ENCODE results near the gene TXNL4A.
"Not testable (repeated sequence)": the region's sequence is repeated elsewhere in the genome, so short reads cannot be mapped to it uniquely, and the experiment has no call there.

Gene TXNL4A

GRCh38 chr18:80012714-80013113 lies 24.4 kb upstream of the TXNL4A start:
- H3K27me3 ChIP-seq (ENCODE audit: control insufficient read depth, insufficient read depth, low read length) = no peaks in the 10 kb centered on the region
- H3K36me3 ChIP-seq (ENCODE audit: insufficient read depth, low read length) = no peaks in the 10 kb centered on the region
- H3K4me3 ChIP-seq (ENCODE audit: low read length) = no peak overlapping the region
- peaks cover 14% of the 10 kb centered on the region for H3K4me1 ChIP-seq (ENCODE audit: control insufficient read depth, insufficient read depth, low read length)
- no peaks in the 10 kb centered on the region for H3K9me3 ChIP-seq (replicated peaks; ENCODE audit: low read length)
- no peak overlapping the region for H3K4me2 ChIP-seq (ENCODE audit: low read length)
- no peak overlapping the region for H3K9ac ChIP-seq (ENCODE audit: low read depth, low read length)

GRCh38 chr18:80011496-80012137 lies 23.3 kb upstream of the TXNL4A start:
- not testable (repeated sequence) for H3K36me3 ChIP-seq (ENCODE audit: insufficient read depth, low read length); H3K4me2 ChIP-seq (ENCODE audit: low read length); H3K4me3 ChIP-seq (ENCODE audit: low read length); H3K27me3 ChIP-seq (ENCODE audit: control insufficient read depth, insufficient read depth, low read length); H3K9ac ChIP-seq (ENCODE audit: low read depth, low read length); H3K9me3 ChIP-seq (replicated peaks; ENCODE audit: low read length)
- H3K4me1 ChIP-seq (ENCODE audit: control insufficient read depth, insufficient read depth, low read length) = peaks cover 14% of the 10 kb centered on the region

GRCh38 chr18:80010551-80010906 lies 22.2 kb upstream of the TXNL4A start:
- Histone ChIP-seq H3K9ac (ENCODE audit: low read depth, low read length) (no peak overlapping the region), H3K4me3 (ENCODE audit: low read length) (peak overlapping the region; percentile 40), H3K4me2 (ENCODE audit: low read length) (peak overlapping the region; percentile 74), H3K36me3 (ENCODE audit: insufficient read depth, low read length) (no peaks in the 10 kb centered on the region), H3K9me3 (replicated peaks; ENCODE audit: low read length) (no peaks in the 10 kb centered on the region), H3K4me1 (ENCODE audit: control insufficient read depth, insufficient read depth, low read length) (peaks cover 14% of the 10 kb centered on the region), H3K27me3 (ENCODE audit: control insufficient read depth, insufficient read depth, low read length) (no peaks in the 10 kb centered on the region)

GRCh38 chr18:80009661-80010550 lies 21.5 kb upstream of the TXNL4A start:
- no peaks in the 10 kb centered on the region for H3K36me3 ChIP-seq (ENCODE audit: insufficient read depth, low read length)
- no peak overlapping the region for H3K9ac ChIP-seq (ENCODE audit: low read depth, low read length)
- H3K9me3 ChIP-seq (replicated peaks; ENCODE audit: low read length) = no peaks in the 10 kb centered on the region
- H3K4me1 ChIP-seq (ENCODE audit: control insufficient read depth, insufficient read depth, low read length) = peaks cover 14% of the 10 kb centered on the region
- no peaks in the 10 kb centered on the region for H3K27me3 ChIP-seq (ENCODE audit: control insufficient read depth, insufficient read depth, low read length)
- peak overlapping the region; percentile 74 for H3K4me2 ChIP-seq (ENCODE audit: low read length)
- peak overlapping the region; percentile 40 for H3K4me3 ChIP-seq (ENCODE audit: low read length)

- H3K27me3 ChIP-seq (ENCODE audit: control insufficient read depth, insufficient read depth, low read length) = no peaks in the 10 kb centered on the region
Observed at GRCh38 chr18:80006724-80007123, 18.4 kb upstream of the TXNL4A start.

GRCh38 chr18:80004600-80005342 lies 16.4 kb upstream of the TXNL4A start:
- H3K36me3 ChIP-seq (ENCODE audit: insufficient read depth, low read length) = no peaks in the 10 kb centered on the region
- no peak overlapping the region for H3K4me2 ChIP-seq (ENCODE audit: low read length)
- no peaks in the 10 kb centered on the region for H3K27me3 ChIP-seq (ENCODE audit: control insufficient read depth, insufficient read depth, low read length)
- peaks cover 3% of the 10 kb centered on the region for H3K4me1 ChIP-seq (ENCODE audit: control insufficient read depth, insufficient read depth, low read length)
- no peak overlapping the region for H3K9ac ChIP-seq (ENCODE audit: low read depth, low read length)
- H3K9me3 ChIP-seq (replicated peaks; ENCODE audit: low read length) = no peaks in the 10 kb centered on the region
- no peak overlapping the region for H3K4me3 ChIP-seq (ENCODE audit: low read length)

More at GRCh38 chr18:80006724-80007123, 18.4 kb upstream of the TXNL4A start:
- Histone ChIP-seq H3K4me2 (ENCODE audit: low read length) (no peak overlapping the region), H3K36me3 (ENCODE audit: insufficient read depth, low read length) (no peaks in the 10 kb centered on the region), H3K9me3 (replicated peaks; ENCODE audit: low read length) (no peaks in the 10 kb centered on the region), H3K4me3 (ENCODE audit: low read length) (no peak overlapping the region), H3K9ac (ENCODE audit: low read depth, low read length) (no peak overlapping the region), H3K4me1 (ENCODE audit: control insufficient read depth, insufficient read depth, low read length) (peaks cover 14% of the 10 kb centered on the region)

- Histone ChIP-seq H3K4me3 (ENCODE audit: low read length) (no peak overlapping the region), H3K4me1 (ENCODE audit: control insufficient read depth, insufficient read depth, low read length) (no peaks in the 10 kb centered on the region), H3K4me2 (ENCODE audit: low read length) (no peak overlapping the region), H3K9ac (ENCODE audit: low read depth, low read length) (no peak overlapping the region), H3K9me3 (replicated peaks; ENCODE audit: low read length) (no peaks in the 10 kb centered on the region), H3K36me3 (ENCODE audit: insufficient read depth, low read length) (no peaks in the 10 kb centered on the region), H3K27me3 (ENCODE audit: control insufficient read depth, insufficient read depth, low read length) (no peaks in the 10 kb centered on the region)
Observed at GRCh38 chr18:80002468-80002867, 14.1 kb upstream of the TXNL4A start.

GRCh38 chr18:80000877-80001276 lies 12.5 kb upstream of the TXNL4A start:
- no peaks in the 10 kb centered on the region for H3K36me3 ChIP-seq (ENCODE audit: insufficient read depth, low read length)

GRCh38 chr18:79999701-80000100 lies 11.3 kb upstream of the TXNL4A start:
- H3K9ac ChIP-seq (ENCODE audit: low read depth, low read length); H3K4me2 ChIP-seq (ENCODE audit: low read length); H3K36me3 ChIP-seq (ENCODE audit: insufficient read depth, low read length); H3K9me3 ChIP-seq (replicated peaks; ENCODE audit: low read length); H3K27me3 ChIP-seq (ENCODE audit: control insufficient read depth, insufficient read depth, low read length); H3K4me3 ChIP-seq (ENCODE audit: low read length); H3K4me1 ChIP-seq (ENCODE audit: control insufficient read depth, insufficient read depth, low read length): not testable (repeated sequence)

More at GRCh38 chr18:80000877-80001276, 12.5 kb upstream of the TXNL4A start:
- Histone ChIP-seq H3K27me3 (ENCODE audit: control insufficient read depth, insufficient read depth, low read length) (no peaks in the 10 kb centered on the region), H3K4me2 (ENCODE audit: low read length) (no peak overlapping the region), H3K4me1 (ENCODE audit: control insufficient read depth, insufficient read depth, low read length) (no peaks in the 10 kb centered on the region), H3K9ac (ENCODE audit: low read depth, low read length) (no peak overlapping the region), H3K9me3 (replicated peaks; ENCODE audit: low read length) (no peaks in the 10 kb centered on the region), H3K4me3 (ENCODE audit: low read length) (no peak overlapping the region)

GRCh38 chr18:79991494-79991893 lies 3.1 kb upstream of the TXNL4A start:
- Histone ChIP-seq H3K27me3 (ENCODE audit: control insufficient read depth, insufficient read depth, low read length) (no peaks in the 10 kb centered on the region), H3K9ac (ENCODE audit: low read depth, low read length) (no peak overlapping the region), H3K4me2 (ENCODE audit: low read length) (no peak overlapping the region), H3K4me3 (ENCODE audit: low read length) (no peak overlapping the region), H3K36me3 (ENCODE audit: insufficient read depth, low read length) (no peaks in the 10 kb centered on the region), H3K4me1 (ENCODE audit: control insufficient read depth, insufficient read depth, low read length) (peaks cover 9% of the 10 kb centered on the region), H3K9me3 (replicated peaks; ENCODE audit: low read length) (no peaks in the 10 kb centered on the region)

- H3K4me2 ChIP-seq (ENCODE audit: low read length) = peak overlapping the region; percentile 91
- no peaks in the 10 kb centered on the region for H3K9me3 ChIP-seq (replicated peaks; ENCODE audit: low read length)
- H3K9ac ChIP-seq (ENCODE audit: low read depth, low read length) = peak overlapping the region; percentile 97
- H3K36me3 ChIP-seq (ENCODE audit: insufficient read depth, low read length) = peaks cover 11% of the 10 kb centered on the region
- no peaks in the 10 kb centered on the region for H3K27me3 ChIP-seq (ENCODE audit: control insufficient read depth, insufficient read depth, low read length)
- peak overlapping the region; percentile 79 for H3K4me3 ChIP-seq (ENCODE audit: low read length)
- H3K4me1 ChIP-seq (ENCODE audit: control insufficient read depth, insufficient read depth, low read length) = peaks cover 11% of the 10 kb centered on the region
Observed at GRCh38 chr18:79989195-79989497, 783 bp upstream of the TXNL4A start.
